K562 (cell line): ENCODE results near the gene ZDHHC19. TPM values are rescaled to one million over a fixed set of nuclear protein-coding genes. Genes with fewer than 3 reads are reported as not detected.

Source experiments
- CEBPZ ChIP-seq: fragments of 150-350 bp; IDR thresholded peaks from 2 replicates; pipeline ENCODE4 v1.6.1; 2014; ENCODE audit warnings: low read depth, mild to moderate bottlenecking, low read length, borderline replicate concordance
- FOXK2 ChIP-seq, 2 experiments: fragments of 450-650 bp; IDR thresholded peaks in 1 of 2; conservative IDR thresholded peaks in 1 of 2; 2 replicates each; pipeline ENCODE4 v1.6.1; 2016; ENCODE audit warnings: low read depth in 2 of 2, mild to moderate bottlenecking in 1 of 2
- GTF2E2 ChIP-seq: fragments of 200-800 bp; sonication (Bioruptor generic); IDR thresholded peaks from 2 replicates; pipeline ENCODE4 v1.6.1; 2016; ENCODE audit warnings: missing genetic modification characterization, missing compliant biosample characterization
- HES1 ChIP-seq: fragments of 450-650 bp; IDR thresholded peaks from 2 replicates; pipeline ENCODE4 v1.6.1; 2016; ENCODE audit warnings: low read depth, mild to moderate bottlenecking, moderate library complexity
- LCOR ChIP-seq: sonication (generic); formaldehyde crosslinking; IDR thresholded peaks from 2 replicates; pipeline ENCODE4 v1.8.0; 2022; ENCODE audit warnings: mild to moderate bottlenecking, missing genetic modification reagents
- MED1 ChIP-seq: sonication (generic); formaldehyde crosslinking; IDR thresholded peaks from 2 replicates; pipeline ENCODE4 v1.8.1; 2023; ENCODE audit warnings: missing genetic modification reagents, borderline replicate concordance
- MYNN ChIP-seq, 2 experiments: sonication (generic); formaldehyde crosslinking in 1 of 2; IDR thresholded peaks; 2 replicates each; pipeline versions ENCODE4 v1.5.0 to v1.6.1; 2016 to 2020; ENCODE audit warnings: antibody characterized with exemption in 1 of 2, missing genetic modification reagents in 1 of 2
- PTTG1 ChIP-seq: fragments of 450-650 bp; IDR thresholded peaks from 2 replicates; pipeline ENCODE4 v1.6.1; 2016; ENCODE audit warnings: low read depth, mild to moderate bottlenecking, missing genetic modification characterization, missing compliant biosample characterization
- RNF219 ChIP-seq: fragments of 250-450 bp; sonication (Bioruptor Pico); IDR thresholded peaks from 2 replicates; pipeline ENCODE4 v1.5.0; 2022; ENCODE audit warnings: mild to moderate bottlenecking
- SMC3 ChIP-seq: conservative IDR thresholded peaks from 2 replicates; pipeline ENCODE4 v1.6.1; 2011; ENCODE audit warnings: low read depth, low read length, improper control_type of control experiment; ENCODE audit not compliant: insufficient read depth
- SNRNP70 ChIP-seq: fragments of 200-400 bp; formaldehyde crosslinking; optimal IDR thresholded peaks from 2 replicates; pipeline ENCODE3; 2017; ENCODE audit warnings: low read depth, low read length
- USF2 ChIP-seq: sonication (generic); formaldehyde crosslinking; IDR thresholded peaks from 2 replicates; pipeline ENCODE4 v1.5.0; 2020; ENCODE audit warnings: missing genetic modification reagents
- ZC3H11A ChIP-seq: IDR thresholded peaks from 2 replicates; pipeline ENCODE4 v1.6.1; 2012; ENCODE audit warnings: low read depth, low read length, improper control_type of control experiment
- ZC3H4 ChIP-seq: sonication (generic); formaldehyde crosslinking; IDR thresholded peaks from 2 replicates; pipeline ENCODE4 v1.9.0; 2021; ENCODE audit warnings: missing genetic modification reagents, borderline replicate concordance
- ZNF311 ChIP-seq: fragments of 250-450 bp; sonication (Bioruptor Pico); IDR thresholded peaks from 2 replicates; pipeline ENCODE4 v1.4.0; 2020; ENCODE audit warnings: mild to moderate bottlenecking, moderate library complexity
- polyA plus RNA-seq, 8 experiments: library from polyadenylated mRNA; depleted of rRNA in 4 of 8; stranded (reverse) in 5 of 8; unstranded in 3 of 8; fragments of >200 nt; fragmentation: Nextera tagmentation in 2 of 8; fragmentation: Illumina TruSeq in 1 of 8; extraction: Ambion mirVana in 2 of 8; extraction: Trizol in 1 of 8; gene quantifications; 2 replicates each; pipeline versions ENCODE4 v1.2.1 to v1.2.3, GENCODE V29; 2011 to 2014; ENCODE audit warnings: inconsistent platforms in 1 of 8, missing spikeins in 1 of 8
- total RNA-seq, 7 experiments: library from RNA; depleted of rRNA in 6 of 7; stranded (reverse); fragments of >200 nt in 6 of 7; fragmentation: Illumina TruSeq in 2 of 7; extraction: Trizol in 2 of 7; gene quantifications; 2 replicates each; pipeline versions ENCODE4 v1.2.1 to v1.2.3, GENCODE V29; 2011 to 2021; ENCODE audit warnings: low replicate concordance in 1 of 7
- TF ChIP-seq, protein P1 (sequence below): IDR thresholded peaks from 2 replicates; pipeline ENCODE4 v1.6.1; 2011; ENCODE audit not compliant: insufficient read length; ENCODE audit errors: extremely low read depth

The ZDHHC19 gene
- total and polyA plus RNA-seq, 9 of the 15 experiments (the other 6 are each of a cell fraction or from before 2014, with no cell fraction given) = 0.40 to 5.5 (median 1.1) TPM

DNA sequence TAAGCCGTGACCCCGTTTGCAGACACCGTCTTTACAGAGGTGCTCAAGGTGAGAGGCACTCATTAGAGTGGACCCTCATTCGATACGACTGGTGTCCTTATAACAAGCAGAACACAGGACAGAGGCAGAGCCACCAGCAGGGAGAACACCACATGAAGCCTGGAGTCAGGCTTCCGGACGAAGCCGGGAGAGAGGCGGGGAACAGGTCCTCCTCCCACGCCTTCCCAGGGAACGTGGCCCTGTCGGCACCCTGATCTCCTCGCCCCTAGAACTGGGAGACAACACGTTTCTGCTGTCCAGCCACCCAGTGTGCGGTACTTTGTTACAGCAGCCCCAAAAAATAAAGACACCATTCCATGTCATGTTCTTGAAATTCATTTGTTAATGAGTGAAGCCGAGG lies 33.6 kb downstream of the ZDHHC19 start (continued):
- TF ChIP-seq ZC3H11A (no peak), LCOR (CRISPR knock-in tag) (no peak), MED1 (CRISPR knock-in tag) (no peak), FOXK2 (conservative IDR thresholded peaks at IDR 0.05 in 1 of 2, IDR thresholded peaks at IDR 0.05 in 1 of 2; ENCODE audit: low read depth in 2 of 2) (no peak), GTF2E2 (tag) (no peak), SMC3 (no peak), PTTG1 (no peak), HES1 (no peak), RNF219 (no peak), MYNN (IDR thresholded peaks at IDR 0.05) (no peak), MYNN (CRISPR knock-in tag; IDR thresholded peaks at IDR 0.05) (no peak), CEBPZ (no peak), ZC3H4 (CRISPR knock-in tag) (no peak), ZNF311 (CRISPR knock-in tag) (no peak), USF2 (CRISPR knock-in tag) (no peak), SNRNP70 (no peak)
- TF ChIP-seq, protein P1, sequence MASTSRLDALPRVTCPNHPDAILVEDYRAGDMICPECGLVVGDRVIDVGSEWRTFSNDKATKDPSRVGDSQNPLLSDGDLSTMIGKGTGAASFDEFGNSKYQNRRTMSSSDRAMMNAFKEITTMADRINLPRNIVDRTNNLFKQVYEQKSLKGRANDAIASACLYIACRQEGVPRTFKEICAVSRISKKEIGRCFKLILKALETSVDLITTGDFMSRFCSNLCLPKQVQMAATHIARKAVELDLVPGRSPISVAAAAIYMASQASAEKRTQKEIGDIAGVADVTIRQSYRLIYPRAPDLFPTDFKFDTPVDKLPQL = no peak
